GM12878 (cell line): ENCODE measurements around the gene CAMK2A. TPM values are rescaled to one million over a fixed set of nuclear protein-coding genes. Genes with fewer than 3 reads are reported as not detected.

Source experiments
- ATAC-seq: fragments of 200-7000 bp; cut with Tn5 transposase; 3 replicates; pipeline ENCODE4 v1.9.1; 2020; ENCODE audit warnings: mild to moderate bottlenecking, moderate library complexity
- BruUV-seq: library from RNA; stranded (reverse); fragments of 400-500 nt; replicated peaks from 2 replicates; lab custom pipeline; 2021; lab: Mats Ljungman, UMichigan
- CTCF ChIA-PET: fragments of 300-600 bp; sonication (Branson Sonifier 250); formaldehyde crosslinking; extraction: SDS; loops from one replicate; lab custom pipeline; 2021; ENCODE audit warnings: inconsistent platforms; lab: Yijun Ruan, JAX
- POLR2A ChIA-PET: fragments of 350-600 bp; formaldehyde crosslinking; extraction: SDS; loops from one replicate; lab custom pipeline; 2021; ENCODE audit warnings: inconsistent platforms; lab: Charles Lee
- RAD21 ChIA-PET: fragments of 300-600 bp; sonication (Branson Sonifier 250); formaldehyde crosslinking; loops from one replicate; lab custom pipeline; 2023; ENCODE audit warnings: antibody characterized with exemption; ENCODE audit not compliant: unreplicated experiment; lab: Charles Lee
- SMC1A ChIA-PET: fragments of 300-600 bp; sonication (Branson Sonifier 250); formaldehyde crosslinking; loops from one replicate; lab custom pipeline; 2023; ENCODE audit not compliant: unreplicated experiment, uncharacterized antibody; lab: Charles Lee
- DNase-seq: peaks from one replicate; pipeline ENCODE4 v3.0.0-alpha.2; 2011; ENCODE audit warnings: low read depth, low spot score
- FAIRE-seq: peaks from 3 replicates; lab custom pipeline; 2011; peaks lifted over from hg19 to GRCh38; lab: Jason Lieb, UNC
- H2AFZ ChIP-seq: 2 replicates; pipeline ENCODE4 v1.6.0; 2011; ENCODE audit warnings: low read depth, low read length, control low read depth; ENCODE audit not compliant: control insufficient read depth
- H3K27ac ChIP-seq: 2 replicates; pipeline ENCODE4 v1.5.1; 2011; ENCODE audit warnings: control low read depth; ENCODE audit not compliant: control insufficient read depth, insufficient read depth
- H3K27me3 ChIP-seq, 2 experiments: replicated peaks in 1 of 2; 2 replicates each; pipeline versions ENCODE4 v1.6.0 to v1.6.1; 2011; ENCODE audit warnings: low read length in 1 of 2; ENCODE audit not compliant: control insufficient read depth in 2 of 2, insufficient read depth in 2 of 2
- H3K36me3 ChIP-seq, 2 experiments: 2 replicates each; pipeline ENCODE4 v1.5.1; 2011; ENCODE audit warnings: low read length in 1 of 2; ENCODE audit not compliant: control insufficient read depth in 2 of 2, insufficient read depth in 2 of 2
- H3K4me1 ChIP-seq: 2 replicates; pipeline ENCODE4 v1.6.1; 2011; ENCODE audit warnings: mild to moderate bottlenecking, low read length, moderate library complexity, mixed read lengths; ENCODE audit not compliant: control insufficient read depth, insufficient read depth
- H3K4me2 ChIP-seq: 2 replicates; pipeline ENCODE4 v1.6.0; 2011; ENCODE audit warnings: control low read depth; ENCODE audit not compliant: control insufficient read depth, insufficient read depth
- H3K4me3 ChIP-seq: fragments of 200-600 bp; sonication (generic); 2 replicates; pipeline ENCODE4 v1.5.1; 2016
- H3K79me2 ChIP-seq: 2 replicates; pipeline ENCODE4 v1.6.0; 2011; ENCODE audit warnings: low read length; ENCODE audit not compliant: control insufficient read depth, insufficient read depth
- H3K9ac ChIP-seq: 2 replicates; pipeline ENCODE4 v1.8.0; 2011; ENCODE audit warnings: low read length, control low read depth, mixed read lengths; ENCODE audit not compliant: control insufficient read depth, insufficient read depth
- H3K9me3 ChIP-seq: replicated peaks from 3 replicates; pipeline ENCODE4 v1.5.1; 2011; ENCODE audit warnings: mild to moderate bottlenecking, low read length; ENCODE audit not compliant: control insufficient read depth, insufficient read depth
- H4K20me1 ChIP-seq: 2 replicates; pipeline ENCODE4 v1.6.0; 2011; ENCODE audit not compliant: control insufficient read depth, insufficient read depth
- BHLHE40 ChIP-seq, 2 experiments: fragments of 450-650 bp in 1 of 2; IDR thresholded peaks; 2 replicates each; pipeline ENCODE4 v1.6.1; 2011 to 2017; ENCODE audit warnings: low read depth in 2 of 2, borderline replicate concordance in 1 of 2, improper control_type of control experiment in 1 of 2, low read length in 1 of 2, mild to moderate bottlenecking in 1 of 2
- CHD4 ChIP-seq: fragments of 200-600 bp; sonication (generic); IDR thresholded peaks from 2 replicates; pipeline ENCODE4 v1.6.1; 2016; ENCODE audit warnings: mild to moderate bottlenecking
- CREM ChIP-seq: IDR thresholded peaks from 2 replicates; pipeline ENCODE4 v1.6.1; 2014; ENCODE audit warnings: antibody characterized with exemption, low read depth
- ETV6 ChIP-seq, 2 experiments: fragments of 450-650 bp in 1 of 2; IDR thresholded peaks in 1 of 2; conservative IDR thresholded peaks in 1 of 2; 2 replicates each; pipeline ENCODE4 v1.6.1; 2014; ENCODE audit warnings: antibody characterized with exemption in 1 of 2, borderline replicate concordance in 1 of 2, low read depth in 1 of 2, mild to moderate bottlenecking in 1 of 2, moderate library complexity in 1 of 2
- FOS ChIP-seq: IDR thresholded peaks from 3 replicates; pipeline ENCODE4 v1.6.1; 2011; ENCODE audit warnings: borderline replicate concordance; ENCODE audit not compliant: insufficient read length; ENCODE audit errors: extremely low read depth
- GABPA ChIP-seq: IDR thresholded peaks from 2 replicates; pipeline ENCODE4 v1.6.1; 2014; ENCODE audit warnings: antibody characterized with exemption, low read depth, mild to moderate bottlenecking, inconsistent platforms
- HCFC1 ChIP-seq: fragments of 150-350 bp; IDR thresholded peaks from 2 replicates; pipeline ENCODE4 v1.6.1; 2014; ENCODE audit warnings: low read length
- JUNB ChIP-seq: IDR thresholded peaks from 2 replicates; pipeline ENCODE4 v1.6.1; 2016; ENCODE audit warnings: antibody characterized with exemption, mild to moderate bottlenecking
- KAT2A ChIP-seq: conservative IDR thresholded peaks from 2 replicates; pipeline ENCODE4 v1.6.1; 2011; ENCODE audit warnings: low read depth, low read length; ENCODE audit not compliant: control insufficient read depth
- MEF2A ChIP-seq: IDR thresholded peaks from 2 replicates; pipeline ENCODE4 v1.6.1; 2011; ENCODE audit warnings: low read depth, mild to moderate bottlenecking, low read length, moderate library complexity; ENCODE audit not compliant: insufficient read depth
- MLLT1 ChIP-seq: fragments of 450-650 bp; IDR thresholded peaks from 2 replicates; pipeline ENCODE4 v1.6.1; 2016; ENCODE audit warnings: mild to moderate bottlenecking
- NR2F1 ChIP-seq: fragments of 450-650 bp; conservative IDR thresholded peaks from 2 replicates; pipeline ENCODE4 v1.6.1; 2017; ENCODE audit warnings: mild to moderate bottlenecking
- PAX8 ChIP-seq: fragments of 450-650 bp; IDR thresholded peaks from 2 replicates; pipeline ENCODE4 v1.6.1; 2017; ENCODE audit warnings: mild to moderate bottlenecking, moderate library complexity
- POLR2AphosphoS5 ChIP-seq: IDR thresholded peaks from 2 replicates; pipeline ENCODE4 v1.6.1; 2011; ENCODE audit warnings: mild to moderate bottlenecking, low read length, inconsistent platforms
- REST ChIP-seq: IDR thresholded peaks from 2 replicates; pipeline ENCODE4 v1.6.1; 2012; ENCODE audit warnings: mild to moderate bottlenecking, low read depth, low read length
- SIX5 ChIP-seq: IDR thresholded peaks from 2 replicates; pipeline ENCODE4 v1.6.1; 2011; ENCODE audit warnings: mild to moderate bottlenecking, low read depth, low read length, moderate library complexity; ENCODE audit not compliant: severe bottlenecking
- SMC3 ChIP-seq: IDR thresholded peaks from 2 replicates; pipeline ENCODE4 v1.6.1; 2011; ENCODE audit warnings: low read length, improper control_type of control experiment, borderline replicate concordance
- STAT1 ChIP-seq: fragments of 450-650 bp; conservative IDR thresholded peaks from 2 replicates; pipeline ENCODE4 v1.6.1; 2014; ENCODE audit warnings: antibody characterized with exemption, mild to moderate bottlenecking
- TCF3 ChIP-seq: IDR thresholded peaks from 2 replicates; pipeline ENCODE4 v1.6.1; 2012; ENCODE audit warnings: low read depth, mild to moderate bottlenecking, low read length, borderline replicate concordance; ENCODE audit not compliant: insufficient read depth
- ZBTB33 ChIP-seq: fragments of 450-650 bp; IDR thresholded peaks from 2 replicates; pipeline ENCODE4 v1.6.1; 2017; ENCODE audit warnings: mild to moderate bottlenecking
- WGBS: methylation state at CpG from one replicate; pipeline ENCODE4 v1.1.6; 2016; ENCODE audit warnings: low lambda C conversion rate; ENCODE audit not compliant: insufficient replicate concordance, insufficient coverage; ENCODE audit errors: missing lambda C conversion rate; 5-methylcytosine and 5-hydroxymethylcytosine counted together
- in situ Hi-C: fragments of 300-500 bp; cut with MboI; formaldehyde crosslinking; loops from 9 replicates; pipeline ENCODE4 v1.14.3; 2018; ENCODE audit warnings: mixed read lengths
- intact Hi-C: fragments of 100-400 bp; cut with micrococcal nuclease; formaldehyde crosslinking; loops from one replicate; pipeline ENCODE4 v1.14.2; 2022; ENCODE audit not compliant: unreplicated experiment
- polyA plus RNA-seq, 11 experiments: library from polyadenylated mRNA; depleted of rRNA in 4 of 11; unstranded in 6 of 11; stranded (reverse) in 5 of 11; fragments of >200 nt; fragmentation: Nextera tagmentation in 4 of 11; fragmentation: Illumina TruSeq in 1 of 11; extraction: Ambion mirVana in 4 of 11; extraction: Trizol in 1 of 11; gene quantifications; 1 replicate in 1 of 11; 2 replicates in 10 of 11; pipeline versions ENCODE4 v1.2.1 to v1.2.3, GENCODE V29; 2011 to 2016; ENCODE audit warnings: inconsistent platforms in 2 of 11, missing spikeins in 2 of 11, low read depth in 1 of 11
- total RNA-seq, 4 experiments: library from RNA; depleted of rRNA in 3 of 4; stranded (reverse); fragments of >200 nt in 3 of 4; fragmentation: Illumina TruSeq in 1 of 4; extraction: Trizol in 1 of 4; gene quantifications; 2 replicates each; pipeline versions ENCODE4 v1.2.1 to v1.2.3, GENCODE V29; 2013 to 2021

Gene CAMK2A
- total and polyA plus RNA-seq, 10 of the 15 experiments (the other 5 are each of a cell fraction or from before 2014, with no cell fraction given): 0.11 TPM; not detected in 9

GRCh38 chr5:150245808-150246207 is 43.8 kb downstream of the CAMK2A start:
- SMC1A ChIA-PET: interaction anchor here (1.0 kb wide), 1 partner anchor 27 kb away, joined by 4 read pairs; no protein-coding TSS in a partner anchor
- 36% methylated on average over 3 of the region's 3 CpGs for WGBS
- Histone ChIP-seq H2AFZ (no peak overlapping the region), H3K9ac (no peak overlapping the region), H3K27me3 (peaks cover 0 to 1% of the 10 kb centered on the region in 2 experiments; a peak in 1 of 4 replicates), H3K4me2 (no peak overlapping the region), H3K36me3 (no peaks in the 10 kb centered on the region), H3K79me2 (no peaks in the 10 kb centered on the region), H3K9me3 (no peaks in the 10 kb centered on the region), H3K4me1 (no peaks in the 10 kb centered on the region), H3K4me3 (no peak overlapping the region), H3K27ac (no peak overlapping the region), H4K20me1 (no peaks in the 10 kb centered on the region)
- BruUV-seq: no TSS peak
- FAIRE-seq: no peak
- POLR2A ChIA-PET: no interaction called here
- TF ChIP-seq MLLT1 (no peak), CREM (no peak), POLR2AphosphoS5 (no peak), CHD4 (no peak), REST (no peak), ZBTB33 (no peak), PAX8 (no peak), SMC3 (no peak), GABPA (no peak), JUNB (no peak), SIX5 (no peak), ETV6 (conservative IDR thresholded peaks at IDR 0.05 in 1 of 2, IDR thresholded peaks at IDR 0.05 in 1 of 2; ENCODE audit: borderline replicate concordance in 1 of 2, low read depth in 1 of 2) (no peak), FOS (no peak), TCF3 (no peak), BHLHE40 (IDR thresholded peaks at IDR 0.05; ENCODE audit: borderline replicate concordance in 1 of 2, low read depth in 2 of 2, low read length in 1 of 2) (no peak), MEF2A (no peak), KAT2A (no peak), HCFC1 (no peak), NR2F1 (no peak), STAT1 (no peak)
- RAD21 ChIA-PET: no interaction called here
- intact Hi-C loops (no loop called here), in situ Hi-C loops (no loop called here)
- CTCF ChIA-PET: interaction anchor here (0.6 to 1.0 kb wide), 2 partner anchors 51 to 118 kb away, joined by 3 read pairs; no protein-coding TSS in a partner anchor
- no peak for ATAC-seq
- DNase-seq: no peak
